NCI-H2081 (cell line): ENCODE results near the gene HEPH.
"Not testable (repeated sequence)": the region's sequence is repeated elsewhere in the genome, so short reads cannot be mapped to it uniquely, and the experiment has no call there.

Experiments used
- DNase-seq, 2 experiments: peaks; one replicate each; lab custom pipeline; 2025; lab: John Stamatoyannopoulos, UW

Gene HEPH, protein sequence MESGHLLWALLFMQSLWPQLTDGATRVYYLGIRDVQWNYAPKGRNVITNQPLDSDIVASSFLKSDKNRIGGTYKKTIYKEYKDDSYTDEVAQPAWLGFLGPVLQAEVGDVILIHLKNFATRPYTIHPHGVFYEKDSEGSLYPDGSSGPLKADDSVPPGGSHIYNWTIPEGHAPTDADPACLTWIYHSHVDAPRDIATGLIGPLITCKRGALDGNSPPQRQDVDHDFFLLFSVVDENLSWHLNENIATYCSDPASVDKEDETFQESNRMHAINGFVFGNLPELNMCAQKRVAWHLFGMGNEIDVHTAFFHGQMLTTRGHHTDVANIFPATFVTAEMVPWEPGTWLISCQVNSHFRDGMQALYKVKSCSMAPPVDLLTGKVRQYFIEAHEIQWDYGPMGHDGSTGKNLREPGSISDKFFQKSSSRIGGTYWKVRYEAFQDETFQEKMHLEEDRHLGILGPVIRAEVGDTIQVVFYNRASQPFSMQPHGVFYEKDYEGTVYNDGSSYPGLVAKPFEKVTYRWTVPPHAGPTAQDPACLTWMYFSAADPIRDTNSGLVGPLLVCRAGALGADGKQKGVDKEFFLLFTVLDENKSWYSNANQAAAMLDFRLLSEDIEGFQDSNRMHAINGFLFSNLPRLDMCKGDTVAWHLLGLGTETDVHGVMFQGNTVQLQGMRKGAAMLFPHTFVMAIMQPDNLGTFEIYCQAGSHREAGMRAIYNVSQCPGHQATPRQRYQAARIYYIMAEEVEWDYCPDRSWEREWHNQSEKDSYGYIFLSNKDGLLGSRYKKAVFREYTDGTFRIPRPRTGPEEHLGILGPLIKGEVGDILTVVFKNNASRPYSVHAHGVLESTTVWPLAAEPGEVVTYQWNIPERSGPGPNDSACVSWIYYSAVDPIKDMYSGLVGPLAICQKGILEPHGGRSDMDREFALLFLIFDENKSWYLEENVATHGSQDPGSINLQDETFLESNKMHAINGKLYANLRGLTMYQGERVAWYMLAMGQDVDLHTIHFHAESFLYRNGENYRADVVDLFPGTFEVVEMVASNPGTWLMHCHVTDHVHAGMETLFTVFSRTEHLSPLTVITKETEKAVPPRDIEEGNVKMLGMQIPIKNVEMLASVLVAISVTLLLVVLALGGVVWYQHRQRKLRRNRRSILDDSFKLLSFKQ

DNA sequence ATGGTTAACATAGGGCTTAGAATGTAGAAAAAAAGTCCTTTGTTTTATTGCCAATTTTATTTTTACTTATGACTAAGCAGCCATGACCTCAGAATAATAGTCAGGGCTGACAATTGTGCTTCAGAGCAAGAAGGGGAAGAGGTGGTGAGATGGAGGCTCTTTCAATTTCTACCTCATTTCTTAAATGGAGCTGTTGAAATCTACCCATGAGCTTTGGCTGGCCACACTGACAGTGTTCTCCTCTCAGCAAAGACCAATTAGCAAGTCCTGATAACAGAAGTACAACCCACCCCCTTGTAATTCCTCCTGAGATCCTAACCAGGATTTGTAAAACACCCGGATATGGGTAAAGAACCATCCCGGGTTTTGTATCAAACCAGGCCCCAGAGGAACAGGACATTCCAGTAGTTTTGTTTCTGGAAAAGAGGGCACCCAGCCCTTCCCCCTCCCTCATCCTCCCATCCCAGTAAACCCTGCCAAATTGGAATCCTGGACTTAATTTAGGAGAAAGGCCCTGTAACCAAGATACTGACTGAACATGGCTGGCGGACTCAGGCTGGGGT lies at the start of gene HEPH:
Gene HEPH (plus strand): TSS at position 399 of the 563 bp plus-strand sequence. CDS start 6,324 bp downstream, outside the sequence.
- no peak for DNase-seq

DNA sequence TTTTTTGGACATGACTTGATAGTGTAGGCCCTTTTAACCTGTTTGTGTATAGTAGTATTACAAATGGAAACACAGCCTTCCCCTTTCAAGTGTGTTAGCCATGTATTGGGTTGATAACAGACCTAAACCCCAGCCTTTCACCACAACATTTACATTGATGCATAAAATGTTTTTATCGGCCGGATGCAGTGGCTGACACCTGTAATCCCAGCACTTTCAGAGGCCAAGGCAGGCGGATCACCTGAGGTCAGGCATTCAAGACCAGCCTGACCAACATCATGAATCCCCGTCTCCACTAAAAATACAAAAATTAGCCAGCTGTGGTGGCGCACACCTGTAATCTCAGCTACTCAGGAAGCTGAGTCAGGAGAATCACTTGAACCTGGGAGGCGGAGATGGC lies 45.3 kb upstream of the HEPH start:
- not testable (repeated sequence) for DNase-seq

DNA sequence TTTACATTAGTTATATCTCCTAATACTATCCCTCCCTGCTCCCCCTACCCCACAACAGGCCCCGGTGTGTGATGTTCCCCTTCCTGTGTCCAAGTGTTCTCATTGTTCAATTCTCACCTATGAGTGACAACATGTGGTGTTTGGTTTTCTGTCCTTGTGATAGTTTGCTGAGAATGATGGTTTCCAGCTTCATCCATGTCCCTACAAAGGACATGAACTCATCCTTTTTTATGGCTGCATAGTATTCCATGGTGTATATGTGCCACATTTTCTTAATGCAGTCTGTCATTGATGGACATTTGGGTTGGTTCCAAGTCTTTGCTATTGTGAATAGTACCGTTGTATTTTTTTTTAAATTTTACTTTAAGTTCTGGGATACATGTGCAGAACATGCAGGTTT lies 42.7 kb upstream of the HEPH start:
- not testable (repeated sequence) for DNase-seq

DNA sequence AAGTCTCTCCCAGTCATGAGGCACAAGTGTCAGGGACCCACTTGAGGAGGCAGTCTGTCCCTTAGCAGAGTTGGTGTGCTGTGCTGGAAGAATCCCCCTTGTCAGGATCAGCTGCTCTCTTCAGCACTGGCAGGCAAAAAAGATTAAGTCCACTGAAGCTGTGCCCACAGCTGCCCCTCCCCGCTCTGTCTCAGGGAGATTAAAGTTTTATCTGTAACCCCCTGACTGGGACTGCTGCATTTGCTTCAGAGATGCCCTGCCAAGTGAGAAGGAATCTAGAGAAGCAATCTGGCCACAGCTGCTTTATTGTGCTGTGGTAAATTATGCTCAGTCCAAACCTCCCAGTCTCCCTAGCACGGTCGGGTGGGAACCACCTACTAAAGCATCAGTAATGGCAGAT lies 37.4 kb upstream of the HEPH start:
- DNase-seq, result no peak

DNA sequence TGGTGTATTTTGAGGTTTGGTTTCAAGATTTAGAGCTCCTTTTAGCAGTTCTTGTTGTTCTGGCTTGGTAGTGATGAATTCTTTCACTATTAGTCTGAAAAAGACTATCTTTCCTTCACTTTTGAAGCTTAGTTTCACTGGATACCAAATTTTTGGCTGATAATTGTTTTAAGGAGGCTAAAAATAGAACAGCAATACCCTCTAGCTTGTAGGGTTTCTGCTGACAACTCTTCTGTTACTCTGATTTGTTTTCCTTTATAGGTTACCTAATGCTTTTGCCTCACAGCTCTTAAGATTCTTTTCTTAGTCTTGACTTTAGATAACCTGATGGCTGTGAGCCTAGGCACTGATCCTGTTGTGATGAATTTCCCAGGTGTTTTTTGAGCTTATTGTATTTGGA lies 33.6 kb upstream of the HEPH start:
- DNase-seq, result no peak

DNA sequence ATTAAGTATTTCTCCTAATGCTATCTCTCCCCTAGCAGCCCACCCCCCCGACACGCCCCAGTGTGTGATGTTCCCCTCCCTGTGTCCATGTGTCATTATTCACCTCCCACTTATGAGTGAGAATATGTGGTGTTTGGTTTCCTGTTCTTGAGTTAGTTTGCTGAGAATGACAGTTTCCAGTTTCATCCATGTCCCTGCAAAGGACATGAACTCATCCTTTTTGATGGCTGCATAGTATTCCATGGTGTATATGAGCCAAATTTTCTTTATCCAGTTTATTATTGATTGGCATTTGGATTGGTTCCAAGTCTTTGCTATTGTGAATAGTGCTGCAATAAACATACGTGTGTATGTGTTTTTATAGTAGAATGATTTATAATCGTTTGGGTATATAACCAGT lies 28.8 kb upstream of the HEPH start:
- DNase-seq, result not testable (repeated sequence)

DNA sequence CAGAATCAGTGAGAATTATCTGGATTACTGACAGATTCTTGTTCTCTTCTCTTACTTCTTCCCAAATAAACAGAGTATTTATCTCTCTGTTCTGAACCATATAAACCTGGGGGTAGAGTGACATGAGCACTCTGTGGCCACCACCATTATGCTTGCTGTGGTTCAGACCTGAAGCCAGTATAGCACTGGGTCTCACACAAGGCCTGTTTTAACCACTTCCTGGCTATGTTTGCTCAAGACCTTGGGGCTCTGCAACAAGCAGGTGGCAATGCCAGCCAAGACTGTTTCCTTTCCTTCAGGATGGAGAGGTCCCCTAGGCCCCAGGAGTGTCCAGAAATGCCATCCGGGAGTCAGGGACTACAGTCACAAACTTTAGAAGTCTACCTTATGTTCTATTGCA lies 21.7 kb upstream of the HEPH start:
- DNase-seq, result no peak

DNA sequence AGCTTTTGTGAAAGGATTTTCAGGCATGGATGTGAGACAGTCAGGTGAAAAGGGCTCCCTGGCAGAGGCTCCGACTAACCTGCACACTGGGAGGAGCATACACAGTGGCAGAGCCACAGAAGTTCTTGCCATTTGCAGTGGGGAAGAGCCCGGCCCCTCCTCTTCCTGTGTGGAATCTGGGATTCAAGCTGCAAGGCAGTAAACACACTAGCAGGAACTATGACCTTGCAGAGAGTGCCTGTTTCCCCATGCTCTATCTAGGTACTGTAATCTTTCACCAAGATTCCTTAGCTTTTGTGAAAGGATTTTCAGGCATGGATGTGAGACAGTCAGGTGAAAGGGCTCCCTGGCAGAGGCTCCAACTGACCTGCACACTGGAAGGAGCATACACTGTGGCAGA lies 19.8 kb upstream of the HEPH start:
- no peak for DNase-seq

DNA sequence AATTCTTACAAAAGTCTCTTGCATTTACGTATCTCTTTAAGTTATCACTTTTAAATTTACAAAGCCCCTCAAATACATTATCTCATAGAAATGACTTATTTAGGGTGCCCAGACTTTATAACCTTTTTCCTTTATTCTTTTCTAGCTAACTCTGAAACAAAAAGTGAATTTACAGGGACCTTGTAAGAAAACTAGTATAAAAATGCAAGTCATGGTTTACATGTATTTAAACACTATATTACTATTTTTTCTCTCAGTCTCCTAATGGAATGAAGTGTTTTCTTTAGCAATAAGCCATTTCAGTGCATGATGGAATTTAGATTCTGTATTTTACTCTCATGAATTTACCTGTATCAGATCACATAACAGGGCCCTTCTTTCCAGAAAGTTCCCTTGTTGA lies 14.5 kb upstream of the HEPH start:
- DNase-seq, result no peak

DNA sequence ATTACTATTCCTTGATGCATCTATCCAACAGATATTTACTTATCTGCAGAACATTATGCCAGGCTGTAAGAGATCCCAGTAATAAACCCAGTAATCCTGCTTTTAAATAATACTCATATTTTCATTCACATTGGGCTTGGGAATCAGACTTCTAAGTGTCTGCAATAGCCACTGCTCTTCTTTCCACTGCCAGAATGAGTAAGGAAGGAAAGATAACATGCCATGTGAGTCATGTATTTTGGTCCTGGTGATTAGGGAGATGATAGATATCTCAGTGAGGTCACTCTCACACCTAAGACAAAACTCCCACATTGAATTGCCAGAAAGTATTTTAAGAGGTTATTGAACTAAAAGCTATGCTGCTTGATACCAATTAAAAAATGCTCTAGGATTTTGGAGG lies 13.9 kb upstream of the HEPH start:
- DNase-seq, result no peak

DNA sequence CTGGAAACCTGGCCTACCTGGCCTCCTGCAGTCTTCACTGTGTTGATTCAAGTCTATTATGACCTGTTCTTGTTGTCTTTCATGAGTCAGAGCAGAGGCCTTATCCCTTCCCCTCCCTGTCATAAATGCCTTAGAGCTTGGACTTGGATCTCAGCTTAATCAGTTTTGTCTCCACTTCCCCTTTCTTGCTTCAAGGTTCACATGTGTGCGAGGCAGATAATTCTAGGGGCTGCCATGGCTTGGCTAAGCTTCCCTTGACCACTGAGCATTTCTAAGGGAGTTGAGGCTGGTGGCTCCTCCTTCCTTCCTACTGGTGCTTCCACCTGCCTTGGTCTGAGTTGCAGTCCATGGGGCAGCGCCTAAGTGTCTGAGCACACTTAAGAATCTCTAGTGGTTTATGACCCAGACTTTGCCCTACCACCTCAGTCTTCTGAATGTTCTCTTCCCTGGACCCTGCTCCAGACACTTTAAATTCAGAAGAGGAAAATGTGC lies 1.7 kb upstream of the HEPH start:
- DNase-seq, result no peak

DNA sequence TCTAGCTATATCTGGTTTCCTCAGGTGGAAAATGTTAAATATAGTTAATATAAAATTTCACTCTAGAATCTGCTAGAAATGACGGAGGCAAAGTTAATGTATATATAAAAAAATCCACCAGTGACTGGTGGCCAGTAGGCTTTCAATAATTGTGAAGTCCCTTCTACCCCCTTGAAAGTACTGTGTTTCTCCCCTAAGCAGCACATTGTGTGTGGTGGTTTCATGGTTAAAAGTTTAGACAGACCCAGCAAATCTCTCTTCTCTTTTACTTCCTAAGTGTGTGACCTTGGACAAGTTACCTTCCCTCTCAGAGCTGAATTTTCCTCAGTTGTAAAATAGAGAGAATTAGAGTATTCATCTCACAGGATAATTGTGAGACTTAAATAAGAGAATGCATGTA lies 600 bp upstream of the HEPH start:
- no peak for DNase-seq

DNA sequence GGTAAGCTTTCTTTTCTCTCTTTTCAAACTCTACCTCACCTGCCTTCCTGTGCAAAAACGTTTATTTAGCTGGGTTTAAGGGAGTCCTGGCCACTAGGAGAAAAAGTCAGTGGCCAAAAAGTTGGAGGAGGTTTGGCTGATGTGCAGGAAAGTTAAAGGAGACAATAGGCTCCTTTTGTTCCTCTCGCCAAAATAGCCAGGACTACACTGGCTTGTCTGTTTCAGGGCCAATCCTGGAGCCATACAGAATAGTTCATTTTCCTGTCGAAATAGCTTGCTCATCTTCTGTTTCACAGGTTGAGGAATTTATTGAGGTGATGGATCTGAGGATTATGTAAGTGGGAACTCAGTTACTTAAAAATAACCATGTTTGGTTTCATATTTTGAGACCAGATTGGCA lies 423 bp downstream of the HEPH start:
- no peak for DNase-seq

DNA sequence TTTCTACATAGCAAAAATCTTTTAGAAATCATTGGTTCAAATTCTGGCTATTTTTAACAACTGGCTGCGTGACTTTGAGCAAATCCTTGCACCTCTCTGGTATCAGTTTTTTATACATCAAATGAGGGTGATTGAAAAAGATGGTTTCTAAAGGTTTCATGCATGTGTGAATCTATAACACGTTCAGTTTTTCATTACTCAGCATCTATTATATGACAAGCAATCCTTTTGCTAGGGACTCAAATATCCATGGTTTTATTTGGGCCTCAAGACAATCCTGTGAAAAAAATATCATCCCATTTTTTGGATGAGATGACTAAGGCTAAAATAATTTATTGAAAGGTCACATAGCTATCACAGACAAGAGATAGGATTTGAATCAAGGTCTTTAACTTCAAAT lies 884 bp downstream of the HEPH start:
- no peak for DNase-seq

DNA sequence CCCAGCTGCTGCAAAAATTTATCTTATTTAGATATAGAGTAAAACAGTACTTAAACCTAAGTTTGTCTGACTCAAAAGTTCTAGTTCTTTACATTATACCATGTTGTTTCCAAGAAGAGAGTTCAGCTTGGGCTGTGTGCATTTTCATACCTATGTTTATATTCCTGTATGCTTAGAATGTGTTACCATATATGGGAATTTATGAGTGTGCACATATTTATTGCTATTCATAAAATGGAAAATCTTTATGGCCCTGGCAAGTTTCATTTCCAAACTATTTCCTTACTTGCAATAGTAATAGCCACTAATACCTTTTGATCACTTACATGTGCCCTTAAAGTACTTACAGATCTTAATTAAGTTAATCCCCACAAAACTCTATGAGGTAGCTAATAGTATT lies 2.6 kb downstream of the HEPH start:
- no peak for DNase-seq

DNA sequence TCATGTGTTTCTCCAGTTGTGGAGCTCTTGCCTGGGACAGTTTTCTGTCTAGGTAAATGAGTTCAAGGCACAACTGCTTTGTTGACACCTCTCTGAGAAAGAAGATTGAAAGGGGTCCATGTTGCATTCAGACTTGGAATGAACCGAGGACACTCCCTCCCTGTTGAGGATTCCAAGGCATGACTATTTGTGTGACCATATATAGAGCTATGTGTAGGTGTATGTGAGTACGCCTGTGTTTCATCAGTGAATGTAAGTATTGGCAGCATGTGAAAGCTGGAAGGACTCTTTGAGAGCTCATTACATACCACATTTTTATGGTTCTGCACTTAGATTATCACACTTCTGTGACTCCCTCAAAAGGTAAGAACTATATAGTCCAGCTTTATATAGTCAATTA lies 3.4 kb downstream of the HEPH start:
- no peak for DNase-seq

DNA sequence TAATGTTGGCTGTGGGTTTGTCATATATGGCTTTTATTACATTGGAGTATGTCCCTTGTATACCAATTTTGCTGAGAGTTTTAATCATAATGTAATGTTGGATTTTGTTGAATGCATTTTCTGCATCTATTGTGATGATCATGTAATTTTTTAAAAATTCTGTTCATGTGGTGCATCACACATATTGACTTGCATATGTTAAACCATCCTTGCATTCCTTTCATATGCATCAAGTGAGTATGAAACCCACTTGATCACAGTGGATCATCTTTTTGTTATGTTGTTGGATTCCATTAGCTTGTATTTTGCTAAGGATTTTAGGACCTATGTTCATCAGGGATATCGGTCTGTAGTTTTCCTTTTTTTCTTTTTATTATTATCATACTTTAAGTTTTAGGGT lies 12.1 kb downstream of the HEPH start:
- DNase-seq, result no peak

DNA sequence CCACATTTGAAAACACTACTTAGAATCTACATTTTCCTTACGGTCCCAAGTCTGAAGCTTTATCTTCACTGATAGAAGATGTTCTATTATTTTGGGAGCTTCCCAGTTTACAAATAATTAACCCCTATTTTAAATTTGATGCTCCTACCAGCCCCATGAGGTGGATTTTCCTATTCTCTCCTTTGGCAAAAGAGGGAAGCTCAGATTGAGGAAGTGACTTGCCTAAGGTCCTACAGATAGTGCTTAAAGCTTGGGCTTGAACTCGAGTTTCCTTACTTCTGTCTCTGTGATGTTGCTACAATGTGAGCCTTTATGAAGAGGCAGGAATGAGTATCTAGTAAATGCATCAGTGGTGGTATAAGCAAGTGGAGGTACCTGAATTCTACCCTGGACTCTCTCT lies 27.5 kb downstream of the HEPH start:
- no peak for DNase-seq

DNA sequence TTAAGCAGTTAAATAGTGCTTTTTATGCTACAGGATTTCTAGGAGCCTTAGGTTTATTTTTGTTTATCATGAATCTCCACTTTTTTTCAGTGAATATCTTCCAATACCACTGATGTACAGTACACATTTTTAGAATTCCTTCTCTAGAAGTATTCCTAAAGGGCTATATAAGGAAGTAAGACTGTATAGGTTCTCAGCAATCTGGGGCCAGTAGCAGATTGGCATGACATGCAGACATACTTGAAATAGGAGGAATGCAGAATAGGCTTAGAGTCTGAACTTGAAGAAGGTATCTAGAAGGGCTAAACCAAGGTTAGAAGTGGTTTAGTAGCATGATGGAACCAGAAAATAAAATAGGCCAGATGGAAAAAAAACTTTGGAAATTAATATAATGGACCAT lies 29.8 kb downstream of the HEPH start:
- DNase-seq, result no peak

DNA sequence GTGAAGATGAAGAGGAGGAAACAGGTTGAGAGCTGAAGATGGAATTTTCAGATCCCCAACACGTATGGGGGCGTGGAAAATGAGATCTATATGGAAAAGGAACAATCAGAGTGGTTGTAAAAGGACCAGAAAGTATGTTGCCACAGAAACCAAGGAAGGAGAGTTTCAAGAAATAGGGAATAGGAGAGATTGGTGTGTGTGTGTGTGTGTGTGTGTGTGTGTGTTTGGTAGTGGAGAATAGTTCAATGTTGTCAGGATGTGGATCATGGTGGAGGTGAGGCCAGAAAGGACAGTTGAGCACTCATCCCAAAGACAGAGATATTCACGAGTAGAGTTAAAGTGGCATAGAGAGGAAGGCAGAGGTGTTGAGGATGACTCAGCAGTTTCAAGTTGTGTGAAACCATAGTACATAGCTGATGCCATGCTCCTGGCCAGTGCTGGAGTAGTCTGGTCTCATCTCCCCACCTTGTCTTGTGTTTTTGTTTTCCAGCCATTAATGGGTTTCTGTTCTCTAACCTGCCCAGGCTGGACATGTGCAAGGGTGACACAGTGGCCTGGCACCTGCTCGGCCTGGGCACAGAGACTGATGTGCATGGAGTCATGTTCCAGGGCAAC lies 36.1 kb downstream of the HEPH start:
- no peak for DNase-seq

DNA sequence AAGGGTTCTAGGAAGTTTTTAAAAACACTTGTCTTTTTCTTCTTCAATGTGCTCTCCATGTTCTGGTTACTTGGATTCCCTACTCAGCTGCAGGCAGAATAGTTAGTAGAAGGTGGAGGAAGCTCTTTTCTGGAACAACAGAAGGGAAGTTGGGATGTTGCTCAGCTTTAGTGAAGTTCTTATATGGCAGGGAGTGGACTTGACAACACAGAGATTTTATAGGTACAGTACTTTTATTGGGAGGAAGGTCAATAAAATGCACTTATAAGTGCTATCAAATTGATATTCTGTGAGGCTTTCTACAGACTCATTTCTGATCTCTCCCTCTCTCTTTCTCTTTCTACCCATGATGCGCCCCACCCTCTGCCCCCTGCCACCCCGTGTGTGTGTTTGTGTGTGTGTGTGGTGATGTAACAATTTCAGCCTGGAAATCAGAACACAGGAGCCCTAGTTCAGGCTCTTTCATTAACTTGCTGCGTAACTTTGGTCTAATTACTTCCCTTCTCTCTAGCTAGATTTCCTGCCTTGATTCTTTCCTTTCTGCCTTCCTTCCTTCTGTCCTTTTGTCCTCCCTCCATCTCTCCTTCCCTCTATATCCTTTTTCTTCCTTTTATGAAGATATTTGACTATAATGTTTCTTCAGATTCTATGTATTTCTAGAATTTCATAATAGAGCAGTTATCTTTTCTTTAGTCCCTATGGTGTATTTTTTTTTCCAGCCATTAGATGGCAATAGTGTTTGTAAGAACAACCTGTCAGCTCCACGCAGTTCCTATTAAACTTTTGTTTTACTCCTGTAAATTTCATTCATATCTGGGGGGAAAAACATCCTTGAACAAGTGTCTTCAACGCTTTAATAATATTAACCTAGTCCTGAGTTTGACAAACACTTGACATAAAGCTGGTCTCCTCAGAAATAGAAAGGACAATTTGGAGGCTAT lies 37.1 kb downstream of the HEPH start:
- no peak for DNase-seq
